B cell (primary cell): ENCODE data around the gene RRM2. TPM values are rescaled to one million over a fixed set of nuclear protein-coding genes. Genes with fewer than 3 reads are reported as not detected.

Source experiments
- ATAC-seq: fragments of 200-7000 bp; cut with Tn5 transposase; one replicate; pipeline ENCODE4 v1.10.0; 2021; ENCODE audit warnings: low read depth, mild to moderate bottlenecking, moderate number of reproducible peaks, moderate library complexity
- CTCF ChIA-PET: fragments of 350-600 bp; sonication (Branson Sonifier 250); formaldehyde crosslinking; loops from one replicate; lab custom pipeline; 2021; ENCODE audit warnings: antibody characterized with exemption, inconsistent platforms; lab: Charles Lee
- POLR2A ChIA-PET: fragments of 350-600 bp; sonication (Branson Sonifier 250); formaldehyde crosslinking; loops from one replicate; lab custom pipeline; 2021; ENCODE audit warnings: antibody characterized with exemption; lab: Charles Lee
- DNase-seq: peaks from one replicate; pipeline ENCODE4 v3.0.0; 2013
- H2AFZ ChIP-seq: 2 replicates; pipeline ENCODE4 v1.6.1; 2012; ENCODE audit warnings: mild to moderate bottlenecking, low read depth, low read length; ENCODE audit not compliant: insufficient read depth, poor library complexity, severe bottlenecking
- H3K27ac ChIP-seq, 2 donors: 1 replicate in 1 of 2; 2 replicates in 1 of 2; pipeline ENCODE4 v1.5.1; 2012 to 2013; ENCODE audit warnings: low read length in 2 of 2, mild to moderate bottlenecking in 2 of 2, moderate library complexity in 1 of 2
- H3K27me3 ChIP-seq, 4 experiments: fragments of 200-600 bp in 1 of 4; sonication (generic) in 1 of 4; replicated peaks in 1 of 4; 1 replicate in 2 of 4; 2 replicates in 2 of 4; pipeline versions ENCODE4 v1.6.1 to v1.7.0; 2013 to 2016; ENCODE audit warnings: low read length in 3 of 4, mild to moderate bottlenecking in 2 of 4, mixed read lengths in 1 of 4, moderate library complexity in 1 of 4; ENCODE audit not compliant: insufficient read depth in 4 of 4, control insufficient read depth in 3 of 4; ENCODE audit errors: control extremely low read depth in 1 of 4
- H3K36me3 ChIP-seq, 2 experiments: replicated peaks in 1 of 2; 1 replicate in 1 of 2; 2 replicates in 1 of 2; pipeline versions ENCODE4 v1.6.1 to v1.7.1; 2013; ENCODE audit warnings: low read length in 1 of 2; ENCODE audit not compliant: insufficient read depth in 2 of 2, control insufficient read depth in 1 of 2; ENCODE audit errors: control extremely low read depth in 1 of 2, extremely low read depth in 1 of 2
- H3K4me1 ChIP-seq, 2 donors: fragments of 200-600 bp in 1 of 2; sonication (generic) in 1 of 2; 1 replicate in 1 of 2; 2 replicates in 1 of 2; pipeline versions ENCODE4 v1.5.1 to v1.6.1; 2013 to 2017; ENCODE audit warnings: low read length in 2 of 2; ENCODE audit not compliant: control insufficient read depth in 2 of 2, insufficient read depth in 2 of 2
- H3K4me2 ChIP-seq: replicated peaks from 2 replicates; pipeline ENCODE3; 2012; ENCODE audit warnings: mild to moderate bottlenecking, low read depth, low read length; ENCODE audit not compliant: poor library complexity, severe bottlenecking
- H3K4me3 ChIP-seq, 5 experiments: fragments of 200-600 bp in 1 of 5; sonication (generic) in 1 of 5; 1 replicate in 3 of 5; 2 replicates in 2 of 5; pipeline versions ENCODE4 v1.5.1 to v1.7.0; 2011 to 2016; ENCODE audit warnings: low read length in 4 of 5, mild to moderate bottlenecking in 4 of 5, low read depth in 2 of 5, control low read depth in 1 of 5, moderate library complexity in 1 of 5; ENCODE audit not compliant: insufficient read depth in 1 of 5; ENCODE audit errors: control extremely low read depth in 1 of 5, extremely low read depth in 1 of 5
- H3K79me2 ChIP-seq: fragments of 200-600 bp; sonication (generic); one replicate; pipeline ENCODE4 v1.6.0; 2016; ENCODE audit warnings: low read length; ENCODE audit not compliant: control insufficient read depth, insufficient read depth
- H3K9ac ChIP-seq: fragments of 200-600 bp; sonication (generic); 2 replicates; pipeline ENCODE4 v1.6.1; 2017; ENCODE audit warnings: mild to moderate bottlenecking, low read length, moderate library complexity
- H3K9me3 ChIP-seq, 3 donors: one replicate each; pipeline versions ENCODE4 v1.6.1 to v1.7.1; 2013; ENCODE audit warnings: low read length in 2 of 3; ENCODE audit not compliant: control insufficient read depth in 2 of 3, insufficient read depth in 1 of 3; ENCODE audit errors: control extremely low read depth in 1 of 3
- H4K20me1 ChIP-seq: 2 replicates; pipeline ENCODE4 v1.6.0; 2012; ENCODE audit warnings: mild to moderate bottlenecking, low read length; ENCODE audit not compliant: insufficient read depth, control insufficient read depth, poor library complexity, severe bottlenecking
- H3K27ac Mint-ChIP-seq: one replicate; pipeline ENCODE4 v1.8.0; 2021; ENCODE audit warnings: mixed read lengths
- H3K27me3 Mint-ChIP-seq: one replicate; pipeline ENCODE4 v1.8.0; 2021; ENCODE audit warnings: mixed read lengths
- H3K4me1 Mint-ChIP-seq: one replicate; pipeline ENCODE4 v1.8.0; 2021; ENCODE audit warnings: mixed read lengths
- H3K4me3 Mint-ChIP-seq: one replicate; pipeline ENCODE4 v1.8.0; 2021; ENCODE audit warnings: mixed read lengths
- H3K9me3 Mint-ChIP-seq: one replicate; pipeline ENCODE4 v1.8.0; 2022; ENCODE audit warnings: mixed read lengths; ENCODE audit not compliant: insufficient read depth
- EZH2 ChIP-seq: IDR thresholded peaks from 2 replicates; pipeline ENCODE4 v1.6.1; 2012; ENCODE audit warnings: borderline replicate concordance, low read depth, mild to moderate bottlenecking, moderate library complexity, low read length; ENCODE audit not compliant: insufficient read depth, poor library complexity, severe bottlenecking
- WGBS: methylation state at CpG from one replicate; pipeline ENCODE4 v1.1.5; 2013; ENCODE audit warnings: missing lambda C conversion rate; ENCODE audit not compliant: insufficient coverage; 5-methylcytosine and 5-hydroxymethylcytosine counted together
- intact Hi-C: fragments of 100-400 bp; cut with micrococcal nuclease; formaldehyde crosslinking; loops from one replicate; pipeline ENCODE4 v1.10.0; 2022
- polyA plus RNA-seq: library from polyadenylated mRNA; depleted of rRNA; stranded (reverse); fragments of >200 nt; gene quantifications from 2 replicates; pipeline ENCODE4 v1.2.3, GENCODE V29; 2012
- total RNA-seq, 2 donors: library from RNA; stranded (reverse); fragments of 120-200 nt in 1 of 2; gene quantifications; 1 replicate in 1 of 2; 2 replicates in 1 of 2; pipeline versions ENCODE4 v1.2.3 to v1.2.4, GENCODE V29; 2013 to 2022
- TF ChIP-seq, protein P1 (sequence below): fragments of 200-600 bp; IDR thresholded peaks from one replicate; pipeline ENCODE4 v1.8.0; 2022; ENCODE audit warnings: antibody characterized with exemption, mild to moderate bottlenecking

The RRM2 gene
- total and polyA plus RNA-seq, 2 donors (not counting 1 experiment from before 2014, with no cell fraction given), result 1.2 to 3.3 TPM

- H3K27ac Mint-ChIP-seq, result no peak overlapping the region
- H3K4me3 Mint-ChIP-seq, result no peak overlapping the region
- POLR2A ChIA-PET, result no interaction called here
- H3K27me3 Mint-ChIP-seq, result peaks cover 58% of the 10 kb centered on the region
- Histone ChIP-seq H4K20me1 (no peaks in the 10 kb centered on the region), H3K27ac (no peak overlapping the region), H3K4me3 (no peak overlapping the region), H3K4me2 (no peak overlapping the region), H2AFZ (no peak overlapping the region), H3K36me3 (no peaks in the 10 kb centered on the region), H3K9ac (no peak overlapping the region), H3K27me3 (peaks cover 0 to 52% (median 27%) of the 10 kb centered on the region in 4 experiments), H3K9me3 (peaks cover 0 to 1% (median 0%) of the 10 kb centered on the region in 3 donors), H3K4me1 (peaks cover 10 to 14% of the 10 kb centered on the region in 2 donors), H3K79me2 (no peaks in the 10 kb centered on the region)
- TF ChIP-seq EZH2, result no peak
- TF ChIP-seq, protein P1, sequence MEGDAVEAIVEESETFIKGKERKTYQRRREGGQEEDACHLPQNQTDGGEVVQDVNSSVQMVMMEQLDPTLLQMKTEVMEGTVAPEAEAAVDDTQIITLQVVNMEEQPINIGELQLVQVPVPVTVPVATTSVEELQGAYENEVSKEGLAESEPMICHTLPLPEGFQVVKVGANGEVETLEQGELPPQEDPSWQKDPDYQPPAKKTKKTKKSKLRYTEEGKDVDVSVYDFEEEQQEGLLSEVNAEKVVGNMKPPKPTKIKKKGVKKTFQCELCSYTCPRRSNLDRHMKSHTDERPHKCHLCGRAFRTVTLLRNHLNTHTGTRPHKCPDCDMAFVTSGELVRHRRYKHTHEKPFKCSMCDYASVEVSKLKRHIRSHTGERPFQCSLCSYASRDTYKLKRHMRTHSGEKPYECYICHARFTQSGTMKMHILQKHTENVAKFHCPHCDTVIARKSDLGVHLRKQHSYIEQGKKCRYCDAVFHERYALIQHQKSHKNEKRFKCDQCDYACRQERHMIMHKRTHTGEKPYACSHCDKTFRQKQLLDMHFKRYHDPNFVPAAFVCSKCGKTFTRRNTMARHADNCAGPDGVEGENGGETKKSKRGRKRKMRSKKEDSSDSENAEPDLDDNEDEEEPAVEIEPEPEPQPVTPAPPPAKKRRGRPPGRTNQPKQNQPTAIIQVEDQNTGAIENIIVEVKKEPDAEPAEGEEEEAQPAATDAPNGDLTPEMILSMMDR, result no peak
- DNase-seq (no peak), ATAC-seq (no peak)
- CTCF ChIA-PET, result interaction anchor here (0.9 to 2.5 kb wide), 5 partner anchors 8 to 350 kb away, joined by 3 to 21 read pairs (median 4); no protein-coding TSS in a partner anchor
- H3K9me3 Mint-ChIP-seq, result no peaks in the 10 kb centered on the region
- peaks cover 8% of the 10 kb centered on the region for H3K4me1 Mint-ChIP-seq
- intact Hi-C loops, result no loop called here
- WGBS, result 45% methylated on average over 2 of the region's 6 CpGs
Measured at GRCh38 chr2:10085043-10085667, 37.4 kb upstream of the RRM2 start.

GRCh38 chr2:10085668-10086059 is 36.9 kb upstream of the RRM2 start:
- H3K27ac Mint-ChIP-seq, result no peak overlapping the region
- Histone ChIP-seq H3K27me3 (peaks cover 0 to 47% (median 25%) of the 10 kb centered on the region in 4 experiments), H3K36me3 (no peaks in the 10 kb centered on the region), H3K4me1 (peaks cover 7 to 9% of the 10 kb centered on the region in 2 donors), H4K20me1 (no peaks in the 10 kb centered on the region), H3K9ac (no peak overlapping the region), H2AFZ (no peak overlapping the region), H3K4me2 (no peak overlapping the region), H3K9me3 (peaks cover 0 to 1% (median 0%) of the 10 kb centered on the region in 3 donors), H3K27ac (no peak overlapping the region), H3K4me3 (no peak overlapping the region), H3K79me2 (no peaks in the 10 kb centered on the region)
- WGBS, result 100% methylated on average over 6 of the region's 11 CpGs
- intact Hi-C loops, result no loop called here
- DNase-seq (no peak), ATAC-seq (no peak)
- CTCF ChIA-PET, result interaction anchor here (0.9 to 2.5 kb wide), 5 partner anchors 9 to 349 kb away, joined by 3 to 21 read pairs (median 4); no protein-coding TSS in a partner anchor
- H3K4me1 Mint-ChIP-seq, result peaks cover 10% of the 10 kb centered on the region
- H3K9me3 Mint-ChIP-seq, result no peaks in the 10 kb centered on the region
- H3K27me3 Mint-ChIP-seq, result peaks cover 59% of the 10 kb centered on the region
- POLR2A ChIA-PET, result no interaction called here
- H3K4me3 Mint-ChIP-seq, result no peak overlapping the region
- TF ChIP-seq EZH2, result no peak
- TF ChIP-seq, protein P1, result no peak
